ENCODE data around the gene FOXD1. TPM values are rescaled to one million over a fixed set of nuclear protein-coding genes. Genes with fewer than 3 reads are reported as not detected.
"Not testable (repeated sequence)": the region's sequence is repeated elsewhere in the genome, so short reads cannot be mapped to it uniquely, and the experiment has no call there.

The FOXD1 gene
- total RNA-seq, 1 donor from 2014 or later: 30.0 TPM

DNA sequence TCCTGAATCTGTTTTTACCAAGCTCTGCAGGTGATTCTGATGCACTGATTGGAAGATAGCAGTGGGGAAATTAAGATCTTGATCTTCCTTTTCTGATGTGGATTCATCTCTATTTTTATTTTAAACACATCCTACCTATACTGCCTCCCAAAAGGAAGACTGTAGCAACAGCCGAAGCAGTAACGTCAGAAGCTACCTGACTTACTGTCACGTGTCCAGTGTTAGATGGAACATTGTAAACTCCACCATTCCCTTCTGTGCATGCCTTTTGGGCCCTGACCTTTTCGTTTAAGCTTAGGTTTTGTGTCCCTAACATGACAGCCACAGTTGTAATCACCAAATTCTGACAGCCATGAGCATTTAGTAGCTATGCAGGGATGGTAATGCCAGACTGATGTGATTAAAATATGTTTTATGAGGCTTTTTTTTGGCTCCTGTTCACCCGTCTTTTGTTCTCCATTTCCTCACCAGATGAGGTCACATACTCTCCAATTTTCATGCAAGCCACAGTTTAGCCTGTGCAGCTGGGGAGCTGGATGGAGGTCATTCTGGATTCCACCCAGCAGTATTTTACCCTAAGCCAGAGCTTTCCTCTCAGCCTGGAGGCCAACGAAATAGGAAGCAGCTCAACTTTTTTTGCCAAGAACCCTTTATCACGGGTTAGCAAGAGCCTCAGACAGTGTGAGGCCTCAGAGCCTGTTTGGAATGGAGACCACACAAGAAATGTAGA lies 15.6 kb upstream of the FOXD1 start:
- TF ChIP-seq, protein P1, sequence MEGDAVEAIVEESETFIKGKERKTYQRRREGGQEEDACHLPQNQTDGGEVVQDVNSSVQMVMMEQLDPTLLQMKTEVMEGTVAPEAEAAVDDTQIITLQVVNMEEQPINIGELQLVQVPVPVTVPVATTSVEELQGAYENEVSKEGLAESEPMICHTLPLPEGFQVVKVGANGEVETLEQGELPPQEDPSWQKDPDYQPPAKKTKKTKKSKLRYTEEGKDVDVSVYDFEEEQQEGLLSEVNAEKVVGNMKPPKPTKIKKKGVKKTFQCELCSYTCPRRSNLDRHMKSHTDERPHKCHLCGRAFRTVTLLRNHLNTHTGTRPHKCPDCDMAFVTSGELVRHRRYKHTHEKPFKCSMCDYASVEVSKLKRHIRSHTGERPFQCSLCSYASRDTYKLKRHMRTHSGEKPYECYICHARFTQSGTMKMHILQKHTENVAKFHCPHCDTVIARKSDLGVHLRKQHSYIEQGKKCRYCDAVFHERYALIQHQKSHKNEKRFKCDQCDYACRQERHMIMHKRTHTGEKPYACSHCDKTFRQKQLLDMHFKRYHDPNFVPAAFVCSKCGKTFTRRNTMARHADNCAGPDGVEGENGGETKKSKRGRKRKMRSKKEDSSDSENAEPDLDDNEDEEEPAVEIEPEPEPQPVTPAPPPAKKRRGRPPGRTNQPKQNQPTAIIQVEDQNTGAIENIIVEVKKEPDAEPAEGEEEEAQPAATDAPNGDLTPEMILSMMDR (conservative IDR thresholded peaks at IDR 0.05; ENCODE audit: low read depth, low read length): no peak
- no peak for DNase-seq (ENCODE audit: low read depth)

DNA sequence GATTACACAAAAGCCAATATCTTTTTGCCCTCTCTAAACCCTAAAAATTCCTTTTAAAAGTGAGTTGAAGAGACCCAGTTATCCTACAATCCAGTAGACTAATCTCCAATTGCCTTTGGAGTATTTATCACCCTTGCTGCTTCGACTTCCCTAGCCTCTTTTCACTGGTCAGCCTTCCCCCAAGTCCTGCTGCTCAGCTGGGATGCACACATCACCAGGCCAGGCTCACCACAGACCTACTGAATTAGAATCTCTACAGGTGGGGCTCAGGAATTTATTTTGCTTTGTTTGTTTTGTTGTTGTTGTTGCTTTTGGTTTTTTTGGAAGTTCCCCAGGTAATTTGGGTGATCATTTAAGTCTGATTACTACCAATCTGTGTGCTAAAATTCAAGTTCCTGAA lies 11.6 kb upstream of the FOXD1 start:
- TF ChIP-seq, protein P1 (conservative IDR thresholded peaks at IDR 0.05; ENCODE audit: low read depth, low read length): no peak
- DNase-seq (ENCODE audit: low read depth): no peak
- no peak overlapping the region for H3K4me3 ChIP-seq (ENCODE audit: low read depth, low read length)

More for the DNA sequence above, 15.6 kb upstream of the FOXD1 start:
- H3K4me3 ChIP-seq (ENCODE audit: low read depth, low read length): no peak overlapping the region

DNA sequence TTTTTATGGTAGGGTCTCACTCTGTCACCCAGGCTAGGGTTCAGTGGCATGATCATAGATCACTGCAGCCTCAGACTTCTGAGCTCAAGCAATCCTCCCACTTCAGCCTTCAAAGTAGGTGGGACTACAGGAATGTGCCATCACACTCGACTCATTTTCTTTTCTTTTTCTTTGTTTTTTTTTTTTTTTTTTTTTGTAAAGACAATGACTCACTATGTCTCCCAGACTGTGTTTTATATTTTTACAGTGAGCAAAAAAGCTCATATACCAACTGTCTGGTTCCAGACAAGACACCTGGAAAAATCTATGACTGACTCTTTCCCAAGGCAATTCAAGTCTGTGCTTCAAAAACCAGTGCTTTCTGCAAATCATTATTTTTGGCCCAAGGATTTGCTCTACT lies 10.8 kb upstream of the FOXD1 start:
- TF ChIP-seq, protein P1 (conservative IDR thresholded peaks at IDR 0.05; ENCODE audit: low read depth, low read length): no peak
- DNase-seq (ENCODE audit: low read depth): no peak
- H3K4me3 ChIP-seq (ENCODE audit: low read depth, low read length): no peak overlapping the region

DNA sequence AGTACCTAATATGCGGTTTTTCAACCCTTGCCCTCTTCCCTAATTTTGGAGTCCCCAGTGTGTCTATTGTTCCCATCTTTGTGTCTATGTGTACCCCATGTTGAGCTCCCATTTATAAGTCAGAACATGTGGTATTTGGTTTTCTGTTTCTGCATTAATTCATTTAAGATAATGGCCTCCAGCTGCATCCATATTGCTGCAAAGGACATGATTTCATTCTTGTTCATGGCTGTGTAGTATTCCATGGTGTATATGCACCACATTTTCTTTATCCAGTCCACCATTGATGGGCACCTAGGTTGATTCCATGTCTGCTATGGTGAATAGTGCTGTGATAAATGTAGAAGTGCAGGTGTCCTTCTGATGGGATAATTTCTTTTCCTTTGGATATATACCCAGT lies 7.9 kb upstream of the FOXD1 start:
- not testable (repeated sequence) for DNase-seq (ENCODE audit: low read depth); H3K4me3 ChIP-seq (ENCODE audit: low read depth, low read length)

DNA sequence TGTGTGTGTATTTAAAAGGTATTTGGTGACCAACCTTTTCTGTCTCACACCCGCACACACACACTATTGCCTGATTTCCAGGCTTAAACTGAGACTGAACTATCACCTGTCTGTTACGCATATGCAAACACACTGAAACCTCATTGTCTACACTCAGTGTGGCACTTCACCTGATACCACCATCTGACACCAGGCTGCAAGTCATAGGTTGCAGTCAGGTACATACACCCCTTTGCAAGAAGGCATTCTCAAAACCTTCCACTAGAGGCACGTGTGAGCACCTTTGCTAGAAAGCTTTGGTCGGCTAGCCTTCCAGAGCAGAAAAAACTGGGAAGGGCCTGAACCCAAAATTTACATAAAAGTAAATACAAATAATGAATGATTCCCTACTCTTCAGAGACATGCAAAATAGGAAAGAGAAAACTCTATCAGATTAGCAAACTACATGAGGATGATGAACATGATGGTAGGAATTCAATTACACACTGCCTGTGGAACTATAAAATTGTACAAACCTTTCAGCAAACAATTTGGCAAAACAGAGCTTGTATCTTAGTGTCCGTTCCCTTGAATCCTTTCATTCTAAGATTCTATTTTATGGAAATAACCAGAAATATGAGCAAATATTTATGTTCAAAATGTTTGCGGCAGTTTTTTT lies 5.9 kb upstream of the FOXD1 start:
- TF ChIP-seq, protein P1 (conservative IDR thresholded peaks at IDR 0.05; ENCODE audit: low read depth, low read length): peak; percentile 88
- H3K4me3 ChIP-seq (ENCODE audit: low read depth, low read length): no peak overlapping the region
- DNase-seq (ENCODE audit: low read depth): no peak

DNA sequence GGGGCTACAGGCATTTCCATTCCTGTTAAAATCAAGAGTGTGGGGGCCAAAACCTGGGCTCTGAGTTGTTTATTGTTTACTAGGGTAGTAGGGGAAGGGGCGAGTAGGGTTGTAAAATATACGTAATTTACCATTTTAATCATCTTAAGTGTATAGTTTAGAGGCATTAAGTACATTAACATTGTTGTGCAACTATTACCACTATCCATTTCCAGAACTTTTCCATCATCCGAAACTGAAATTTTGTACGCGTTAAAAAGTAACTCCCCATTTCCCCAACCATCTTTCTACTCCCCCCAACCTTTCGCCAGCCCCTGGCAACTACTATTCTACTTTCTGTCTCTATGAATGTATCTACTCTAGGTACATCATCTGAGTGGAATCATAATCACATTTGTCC lies 3.6 kb upstream of the FOXD1 start:
- H3K4me3 ChIP-seq (ENCODE audit: low read depth, low read length): no peak overlapping the region
- DNase-seq (ENCODE audit: low read depth): no peak
- TF ChIP-seq, protein P1 (conservative IDR thresholded peaks at IDR 0.05; ENCODE audit: low read depth, low read length): no peak

DNA sequence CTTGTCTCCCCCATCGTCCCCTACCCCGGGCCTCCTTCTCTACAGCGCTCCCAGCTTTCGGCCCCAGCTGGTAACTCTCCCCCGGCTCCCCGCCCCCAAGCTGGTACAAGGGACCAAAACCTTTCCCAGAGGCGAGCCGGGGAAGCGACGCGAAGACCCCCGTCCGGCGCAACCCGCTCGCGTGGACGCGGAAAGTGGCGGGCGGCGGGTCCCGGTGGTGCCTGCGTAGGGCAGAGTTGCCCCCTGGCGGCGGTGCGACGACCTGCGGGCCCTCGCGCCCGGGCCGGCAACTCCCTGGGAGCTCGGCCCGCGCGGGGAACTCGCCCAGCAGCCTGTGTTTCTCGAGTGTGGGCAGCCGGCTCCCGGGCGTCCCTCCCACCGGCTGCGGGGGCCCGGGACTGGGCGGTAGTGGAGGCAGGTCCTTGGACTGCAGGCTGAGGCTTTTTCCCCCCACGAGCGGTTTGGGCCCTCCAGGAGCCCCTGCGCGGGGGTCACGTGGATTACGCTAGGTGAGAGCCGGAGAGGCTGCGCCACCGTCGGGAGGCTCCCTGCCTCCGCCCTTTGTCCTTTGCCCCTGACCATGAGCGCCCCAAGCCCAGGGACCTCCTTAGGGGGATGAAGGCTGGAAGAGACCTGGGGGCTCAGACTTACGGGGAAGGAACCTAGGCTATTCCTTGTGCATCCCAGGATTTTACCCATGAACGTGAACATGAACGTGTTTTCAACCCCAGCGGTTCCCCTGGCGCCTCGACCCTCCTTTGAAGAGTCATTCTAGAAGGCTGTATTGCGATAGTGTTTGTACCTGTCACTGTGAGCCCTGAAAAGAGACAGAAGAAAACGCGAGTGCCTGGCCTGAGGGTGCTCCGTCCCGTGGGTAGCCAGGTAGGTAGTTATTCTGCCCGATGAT lies 2.9 kb upstream of the FOXD1 start:
- peak overlapping the region; percentile 50 for H3K4me3 ChIP-seq (ENCODE audit: low read depth, low read length)
- no peak for DNase-seq (ENCODE audit: low read depth)
- TF ChIP-seq, protein P1 (conservative IDR thresholded peaks at IDR 0.05; ENCODE audit: low read depth, low read length): peak; percentile 70
